Stimulated activated CD8-positive, alpha-beta memory T cell treated with anti-CD3 and anti-CD28 coated beads, Interleukin-2, amount 100 ng/mL, for 48 hours (primary cell): Measurements from ENCODE around the gene SCYL2.
"Not testable (repeated sequence)": the region's sequence is repeated elsewhere in the genome, so short reads cannot be mapped to it uniquely, and the experiment has no call there.

Experiments used
- DNase-seq, 2 donors: peaks; one replicate each; pipeline ENCODE4 v3.0.0-alpha.2; 2020; ENCODE audit warnings: low read depth in 2 of 2

Gene SCYL2

GRCh38 chr12:100329800-100330199 lies 62.8 kb downstream of the SCYL2 start:
- no peak for DNase-seq

GRCh38 chr12:100331871-100332270 lies 64.9 kb downstream of the SCYL2 start:
- no peak for DNase-seq

GRCh38 chr12:100332852-100333251 lies 65.9 kb downstream of the SCYL2 start:
- DNase-seq, result no peak

GRCh38 chr12:100337299-100337698 lies 70.3 kb downstream of the SCYL2 start:
- no peak for DNase-seq

GRCh38 chr12:100337727-100338126 lies 70.8 kb downstream of the SCYL2 start:
- DNase-seq, result no peak

- no peak for DNase-seq
Measured at GRCh38 chr12:100339071-100339470, 72.1 kb downstream of the SCYL2 start.

GRCh38 chr12:100342897-100343296 lies 75.9 kb downstream of the SCYL2 start:
- DNase-seq, result not testable (repeated sequence)

GRCh38 chr12:100344351-100344750 lies 77.4 kb downstream of the SCYL2 start:
- not testable (repeated sequence) for DNase-seq

- no peak for DNase-seq
Measured at GRCh38 chr12:100345020-100345767, 78.2 kb downstream of the SCYL2 start.

- no peak for DNase-seq
Measured at GRCh38 chr12:100346660-100347059, 79.7 kb downstream of the SCYL2 start.

GRCh38 chr12:100348657-100349454 lies 81.9 kb downstream of the SCYL2 start:
- no peak for DNase-seq

- no peak for DNase-seq
Measured at GRCh38 chr12:100356644-100357223, 89.8 kb downstream of the SCYL2 start, which contains the start of gene SLC17A8. Gene SLC17A8 (plus strand): TSS chr12:100357074. CDS start chr12:100357392, 318 bp downstream.

- no peak for DNase-seq
Measured at GRCh38 chr12:100359248-100359647, 92.3 kb downstream of the SCYL2 start.

GRCh38 chr12:100359822-100360221 lies 92.8 kb downstream of the SCYL2 start:
- DNase-seq, result no peak

GRCh38 chr12:100360450-100360849 lies 93.5 kb downstream of the SCYL2 start:
- no peak for DNase-seq

GRCh38 chr12:100364324-100364723 lies 97.3 kb downstream of the SCYL2 start:
- no peak for DNase-seq

GRCh38 chr12:100365411-100365810 lies 98.4 kb downstream of the SCYL2 start:
- no peak for DNase-seq

GRCh38 chr12:100368066-100368465 lies 101.1 kb downstream of the SCYL2 start:
- DNase-seq, result no peak

GRCh38 chr12:100371146-100371545 lies 104.2 kb downstream of the SCYL2 start:
- no peak for DNase-seq

- no peak for DNase-seq
Measured at GRCh38 chr12:100372853-100373640, 106.1 kb downstream of the SCYL2 start.

GRCh38 chr12:100375038-100375735 lies 108.2 kb downstream of the SCYL2 start:
- DNase-seq, result no peak
